HG03457 (cell line): Measurements from ENCODE around the gene PLXDC1.
"Not testable (repeated sequence)": the region's sequence is repeated elsewhere in the genome, so short reads cannot be mapped to it uniquely, and the experiment has no call there.

Experiments used
- ATAC-seq: cut with Tn5 transposase; IDR thresholded peaks from one replicate; pipeline ENCODE4 v1.9.1; 2021; ENCODE audit warnings: moderate number of reproducible peaks; ENCODE audit not compliant: unreplicated experiment

The PLXDC1 gene

GRCh38 chr17:39071573-39071972, 79.9 kb downstream of the PLXDC1 start:
- ATAC-seq = no peak

- ATAC-seq = no peak
Measured at GRCh38 chr17:39069114-39069756, 82.2 kb downstream of the PLXDC1 start.

GRCh38 chr17:39064819-39065218, 86.6 kb downstream of the PLXDC1 start:
- no peak for ATAC-seq

- no peak for ATAC-seq
Measured at GRCh38 chr17:39064374-39064773, 87.1 kb downstream of the PLXDC1 start.

GRCh38 chr17:39063681-39064069, 87.8 kb downstream of the PLXDC1 start:
- ATAC-seq = no peak

GRCh38 chr17:39062846-39063680, 88.4 kb downstream of the PLXDC1 start:
- ATAC-seq = no peak

GRCh38 chr17:39058524-39058923, 92.9 kb downstream of the PLXDC1 start:
- ATAC-seq = no peak

- no peak for ATAC-seq
Measured at GRCh38 chr17:39057701-39058206, 93.7 kb downstream of the PLXDC1 start.

GRCh38 chr17:39054111-39054645, 97.3 kb downstream of the PLXDC1 start:
- ATAC-seq = no peak

GRCh38 chr17:39052423-39052822, 99.0 kb downstream of the PLXDC1 start:
- ATAC-seq = not testable (repeated sequence)

- ATAC-seq = no peak
Measured at GRCh38 chr17:39051001-39051585, 100.3 kb downstream of the PLXDC1 start.

- ATAC-seq = no peak
Measured at GRCh38 chr17:39045948-39046679, 105.3 kb downstream of the PLXDC1 start.

- no peak for ATAC-seq
Measured at GRCh38 chr17:39036009-39036408, 115.4 kb downstream of the PLXDC1 start.

- ATAC-seq = not testable (repeated sequence)
Measured at GRCh38 chr17:39035578-39035977, 115.9 kb downstream of the PLXDC1 start.

GRCh38 chr17:39028690-39029089, 122.7 kb downstream of the PLXDC1 start:
- no peak for ATAC-seq

GRCh38 chr17:39027455-39028035, 123.9 kb downstream of the PLXDC1 start:
- ATAC-seq = no peak

GRCh38 chr17:39026980-39027451, 124.4 kb downstream of the PLXDC1 start:
- ATAC-seq = no peak

- not testable (repeated sequence) for ATAC-seq
Measured at GRCh38 chr17:39026346-39026745, 125.1 kb downstream of the PLXDC1 start.

- ATAC-seq = no peak
Measured at GRCh38 chr17:39022924-39023323, 128.5 kb downstream of the PLXDC1 start.

GRCh38 chr17:39020037-39020436, 131.4 kb downstream of the PLXDC1 start:
- ATAC-seq = not testable (repeated sequence)
